Thyroid gland (tissue), 4 donors: ENCODE results near the gene KIF2A.

Experiments
- POLR2A ChIP-seq, 2 donors: fragments of 450-650 bp; IDR thresholded peaks; one replicate each; pipeline ENCODE4 v1.6.1; 2017; ENCODE audit warnings: antibody characterized with exemption in 2 of 2, mild to moderate bottlenecking in 2 of 2, moderate library complexity in 1 of 2
- TF ChIP-seq, protein P1 (sequence below), 6 experiments: fragments of 200-600 bp in 3 of 6; fragments of 450-650 bp in 3 of 6; sonication (generic) in 3 of 6; IDR thresholded peaks; one replicate each; pipeline ENCODE4 v1.5.1; 2016 to 2019; ENCODE audit warnings: antibody characterized with exemption in 6 of 6, mild to moderate bottlenecking in 2 of 6, inconsistent platforms in 1 of 6, moderate library complexity in 1 of 6

GRCh38 chr5:62322484-62322883 is 16.5 kb downstream of the KIF2A start:
- TF ChIP-seq, protein P1, sequence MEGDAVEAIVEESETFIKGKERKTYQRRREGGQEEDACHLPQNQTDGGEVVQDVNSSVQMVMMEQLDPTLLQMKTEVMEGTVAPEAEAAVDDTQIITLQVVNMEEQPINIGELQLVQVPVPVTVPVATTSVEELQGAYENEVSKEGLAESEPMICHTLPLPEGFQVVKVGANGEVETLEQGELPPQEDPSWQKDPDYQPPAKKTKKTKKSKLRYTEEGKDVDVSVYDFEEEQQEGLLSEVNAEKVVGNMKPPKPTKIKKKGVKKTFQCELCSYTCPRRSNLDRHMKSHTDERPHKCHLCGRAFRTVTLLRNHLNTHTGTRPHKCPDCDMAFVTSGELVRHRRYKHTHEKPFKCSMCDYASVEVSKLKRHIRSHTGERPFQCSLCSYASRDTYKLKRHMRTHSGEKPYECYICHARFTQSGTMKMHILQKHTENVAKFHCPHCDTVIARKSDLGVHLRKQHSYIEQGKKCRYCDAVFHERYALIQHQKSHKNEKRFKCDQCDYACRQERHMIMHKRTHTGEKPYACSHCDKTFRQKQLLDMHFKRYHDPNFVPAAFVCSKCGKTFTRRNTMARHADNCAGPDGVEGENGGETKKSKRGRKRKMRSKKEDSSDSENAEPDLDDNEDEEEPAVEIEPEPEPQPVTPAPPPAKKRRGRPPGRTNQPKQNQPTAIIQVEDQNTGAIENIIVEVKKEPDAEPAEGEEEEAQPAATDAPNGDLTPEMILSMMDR (IDR thresholded peaks at IDR 0.05) = no peak
- no peak for TF ChIP-seq POLR2A (IDR thresholded peaks at IDR 0.05)
